Bone marrow (tissue), 2 donors: Measurements from ENCODE around the gene LRIT3.
"Not testable (repeated sequence)": the region's sequence is repeated elsewhere in the genome, so short reads cannot be mapped to it uniquely, and the experiment has no call there.

ENCODE experiments used
- DNase-seq, 2 donors: peaks; one replicate each; lab custom pipeline; 2025; lab: John Stamatoyannopoulos, UW

LRIT3 gene

GRCh38 chr4:109848501-109848900, 594 bp downstream of the LRIT3 start:
- no peak for DNase-seq

- DNase-seq: no peak
Observed at GRCh38 chr4:109850601-109851000, 2.7 kb downstream of the LRIT3 start.

GRCh38 chr4:109859426-109860300, 11.8 kb downstream of the LRIT3 start:
- DNase-seq: not testable (repeated sequence)

- DNase-seq: no peak
Observed at GRCh38 chr4:109861271-109861670, 13.4 kb downstream of the LRIT3 start.

GRCh38 chr4:109861916-109862511, 14.1 kb downstream of the LRIT3 start:
- DNase-seq: no peak

GRCh38 chr4:109864134-109864533, 16.2 kb downstream of the LRIT3 start:
- no peak for DNase-seq

GRCh38 chr4:109870061-109870460, 22.2 kb downstream of the LRIT3 start:
- no peak for DNase-seq

GRCh38 chr4:109872065-109872464, 24.2 kb downstream of the LRIT3 start:
- no peak for DNase-seq

GRCh38 chr4:109872950-109873656, 25.2 kb downstream of the LRIT3 start:
- DNase-seq: no peak

GRCh38 chr4:109873791-109874514, 26.0 kb downstream of the LRIT3 start:
- no peak for DNase-seq

- DNase-seq: no peak
Observed at GRCh38 chr4:109875106-109875505, 27.2 kb downstream of the LRIT3 start.

- not testable (repeated sequence) for DNase-seq
Observed at GRCh38 chr4:109875553-109875952, 27.6 kb downstream of the LRIT3 start.

- no peak for DNase-seq
Observed at GRCh38 chr4:109876634-109877265, 28.8 kb downstream of the LRIT3 start.

GRCh38 chr4:109877400-109877799, 29.5 kb downstream of the LRIT3 start:
- no peak for DNase-seq

- no peak for DNase-seq
Observed at GRCh38 chr4:109878355-109878754, 30.4 kb downstream of the LRIT3 start.

- DNase-seq: no peak
Observed at GRCh38 chr4:109879081-109879480, 31.2 kb downstream of the LRIT3 start.

GRCh38 chr4:109879636-109880314, 31.9 kb downstream of the LRIT3 start:
- DNase-seq: no peak

GRCh38 chr4:109886303-109886702, 38.4 kb downstream of the LRIT3 start:
- no peak for DNase-seq

- DNase-seq: no peak
Observed at GRCh38 chr4:109887071-109887470, 39.2 kb downstream of the LRIT3 start.

GRCh38 chr4:109890076-109890475, 42.2 kb downstream of the LRIT3 start:
- DNase-seq: no peak
